NCI-H82 treated with DMSO at 0.1 percent for 48 hours (cell line): ENCODE data around the gene U2AF1L4.
"Not testable (repeated sequence)": the region's sequence is repeated elsewhere in the genome, so short reads cannot be mapped to it uniquely, and the experiment has no call there.

Experiments used
- DNase-seq: peaks from one replicate; lab custom pipeline; 2025; ENCODE audit not compliant: unreplicated experiment; lab: John Stamatoyannopoulos, UW

U2AF1L4 gene

DNA sequence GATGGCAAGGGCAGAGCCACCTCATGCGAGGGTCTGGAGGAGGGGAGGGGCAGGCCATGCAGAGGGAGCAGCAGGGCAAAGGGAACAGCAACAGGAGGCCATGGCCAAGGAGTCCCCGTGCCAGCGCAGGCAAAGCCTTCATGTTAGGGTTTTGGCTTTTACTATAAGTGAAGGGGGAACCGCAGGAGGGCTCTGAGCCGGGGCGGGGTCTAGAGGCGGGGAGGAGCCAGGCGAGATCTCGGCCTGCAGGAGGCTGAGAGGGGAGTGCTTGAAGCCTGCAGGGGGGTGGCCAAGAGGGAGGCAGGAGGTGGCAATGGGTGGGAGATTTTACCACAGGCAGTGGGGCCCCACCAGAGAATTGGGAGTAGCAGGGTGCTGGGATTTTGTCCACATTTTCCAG, 36.4 kb upstream of the U2AF1L4 start:
- DNase-seq, result no peak

- no peak for DNase-seq
Measured at GRCh38 chr19:35780717-35781116, 35.5 kb upstream of the U2AF1L4 start.

DNA sequence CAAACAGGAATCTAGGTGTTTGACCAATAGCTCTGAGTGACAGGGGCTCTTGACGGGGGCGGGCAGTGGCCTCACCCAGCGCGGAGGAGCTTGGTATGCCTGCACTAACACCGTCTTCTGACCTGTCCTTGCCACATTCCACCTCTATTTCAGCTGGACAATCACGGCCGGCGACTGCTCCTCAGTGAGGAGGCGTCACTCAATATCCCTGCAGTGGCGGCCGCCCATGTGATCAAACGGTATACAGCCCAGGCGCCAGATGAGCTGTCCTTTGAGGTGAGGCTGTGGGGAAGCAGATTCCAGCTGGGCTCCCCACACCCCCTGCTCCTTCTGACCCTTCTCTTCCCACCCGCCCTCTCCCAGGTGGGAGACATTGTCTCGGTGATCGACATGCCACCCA, 34.8 kb upstream of the U2AF1L4 start:
- no peak for DNase-seq

DNA sequence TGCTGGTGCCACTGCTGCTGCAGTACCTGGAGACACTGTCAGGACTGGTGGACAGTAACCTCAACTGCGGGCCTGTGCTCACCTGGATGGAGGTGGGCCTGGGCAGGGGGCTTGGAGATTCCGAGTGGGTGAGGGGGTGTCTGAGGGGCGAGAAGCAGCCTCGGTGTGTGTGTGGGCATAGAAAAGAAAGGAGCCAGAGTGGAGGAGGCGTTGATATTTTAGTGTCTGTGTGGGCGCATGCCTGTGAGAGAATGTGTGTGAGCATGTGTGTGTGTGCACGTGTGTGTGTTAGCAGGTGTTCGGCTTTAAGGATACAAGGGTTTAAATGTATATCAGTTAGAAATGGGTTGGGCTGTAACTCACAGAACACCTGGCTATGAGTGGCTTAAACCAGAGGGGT, 33.8 kb upstream of the U2AF1L4 start:
- DNase-seq, result no peak

GRCh38 chr19:35777961-35778360, 32.7 kb upstream of the U2AF1L4 start:
- DNase-seq, result no peak

DNA sequence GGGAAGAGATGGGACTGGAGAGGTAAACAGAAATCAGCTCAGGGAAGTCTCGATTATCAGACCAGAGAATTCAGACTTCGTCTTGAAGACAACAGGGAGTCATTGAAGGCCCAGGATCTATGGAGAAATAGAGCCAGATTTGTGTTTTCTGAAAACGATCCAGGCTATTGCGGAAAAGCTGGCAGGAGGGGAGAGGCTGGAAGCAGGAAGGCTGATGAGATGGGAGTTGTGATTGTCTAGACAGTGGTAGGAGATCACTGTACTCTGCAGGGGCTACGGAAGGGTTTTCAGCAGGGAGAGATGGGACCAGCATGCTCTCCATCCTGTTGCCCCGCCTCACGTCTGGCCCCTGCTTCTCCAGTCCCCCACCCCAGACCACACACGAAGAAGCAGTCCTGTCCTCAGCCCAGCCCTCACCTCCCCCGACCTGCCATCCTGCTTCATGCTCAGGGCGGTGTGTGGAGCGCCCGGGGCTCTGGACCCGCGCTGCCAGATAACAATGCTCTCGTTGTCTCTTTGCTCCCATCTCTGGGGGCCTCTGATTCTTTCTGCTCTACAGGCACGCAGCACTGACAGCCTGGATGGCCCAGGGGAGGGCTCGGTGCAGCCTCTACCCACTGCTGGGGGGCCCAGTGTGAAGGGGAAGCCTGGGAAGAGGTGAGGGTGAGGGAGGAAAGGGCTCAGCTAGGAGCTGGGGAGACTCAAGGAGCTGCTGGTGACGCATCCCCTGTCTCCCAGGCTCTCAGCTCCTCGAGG, 32.0 kb upstream of the U2AF1L4 start:
- no peak for DNase-seq

DNA sequence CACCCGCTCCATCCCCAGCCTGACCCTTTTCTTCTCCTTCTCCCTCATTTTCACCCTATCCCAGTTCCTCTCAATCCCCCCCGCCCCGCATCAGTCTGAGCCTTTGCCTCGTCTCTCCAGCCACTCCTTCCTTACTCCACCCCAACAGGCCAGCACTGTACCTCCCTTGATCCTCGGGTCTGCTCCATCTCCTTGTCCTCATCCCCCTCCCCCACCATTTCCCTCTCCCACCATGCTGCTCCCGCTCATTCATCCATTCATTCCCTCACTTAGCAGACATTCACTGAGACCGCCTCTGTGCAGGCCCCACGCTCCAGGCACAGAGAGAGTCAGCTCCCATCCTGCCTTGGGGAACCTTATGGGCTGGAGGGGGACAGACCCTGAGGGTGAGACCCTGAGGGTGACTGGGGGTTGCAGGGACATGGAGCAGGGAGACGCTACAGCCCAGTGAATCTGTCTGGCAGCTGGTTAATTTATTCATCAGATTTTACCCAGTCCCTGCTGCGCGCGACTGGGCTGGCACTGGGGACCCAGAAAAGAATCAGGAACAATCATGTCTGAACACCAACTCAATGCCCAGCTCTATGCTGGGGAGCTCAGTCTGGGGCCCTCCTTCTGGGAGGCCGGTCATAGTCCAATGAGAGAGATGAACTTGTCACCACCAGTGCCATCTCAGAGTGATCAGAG, 31.0 kb upstream of the U2AF1L4 start:
- DNase-seq, result no peak

DNA sequence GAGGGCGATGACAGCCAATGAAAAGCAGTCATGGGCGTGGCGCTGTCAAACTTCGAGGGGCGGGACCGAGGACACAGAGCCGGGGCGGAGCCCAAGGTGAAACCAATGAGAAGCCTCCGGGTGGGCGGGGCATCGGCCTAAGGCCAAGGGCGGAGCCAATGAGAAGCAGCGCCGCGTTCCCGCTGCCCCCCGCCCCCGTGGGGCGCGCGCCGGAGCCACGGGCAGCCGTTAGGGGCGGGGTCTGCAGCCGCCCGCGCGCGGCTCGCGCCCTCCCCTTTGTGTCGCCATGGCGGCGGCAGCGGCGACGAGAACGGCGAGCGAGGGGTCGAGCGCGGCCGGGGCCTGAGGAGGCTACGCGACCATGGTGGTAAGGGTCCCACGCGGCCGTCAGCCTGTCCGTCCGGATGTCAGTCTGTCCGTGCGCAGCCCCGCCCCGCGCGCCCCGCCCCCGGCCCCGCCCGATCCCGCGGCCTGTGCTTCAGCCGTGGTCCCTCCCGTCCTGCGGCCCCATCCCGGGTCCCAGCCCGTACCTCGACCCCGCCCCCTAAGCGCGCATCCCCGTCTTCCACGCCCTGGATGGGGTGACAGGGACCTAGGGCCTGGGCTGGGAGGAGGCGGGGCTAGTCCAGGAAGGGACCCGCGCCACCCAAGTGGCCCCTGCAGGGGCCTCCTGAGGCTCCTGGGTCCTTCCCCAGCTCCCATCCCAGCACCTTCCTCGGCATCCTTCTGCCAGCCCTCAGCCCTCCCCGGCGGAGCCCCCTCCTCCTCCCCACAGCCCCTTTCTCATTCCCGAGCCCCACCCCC, 30.3 kb upstream of the U2AF1L4 start, which contains the start of gene ARHGAP33:
TSS of gene ARHGAP33 (plus strand) at position 267 of the 804 bp plus-strand sequence. CDS start at position 362, 95 bp downstream.
- peak; percentile 95 for DNase-seq

- DNase-seq, result no peak
Measured at GRCh38 chr19:35775046-35775297, 29.8 kb upstream of the U2AF1L4 start.

GRCh38 chr19:35774274-35775045, 29.2 kb upstream of the U2AF1L4 start:
- peak; percentile 78 for DNase-seq

GRCh38 chr19:35773020-35773806, 28.0 kb upstream of the U2AF1L4 start:
- DNase-seq, result no peak

GRCh38 chr19:35772362-35772761, 27.1 kb upstream of the U2AF1L4 start:
- not testable (repeated sequence) for DNase-seq

GRCh38 chr19:35768082-35768421, 22.8 kb upstream of the U2AF1L4 start:
- DNase-seq, result no peak

DNA sequence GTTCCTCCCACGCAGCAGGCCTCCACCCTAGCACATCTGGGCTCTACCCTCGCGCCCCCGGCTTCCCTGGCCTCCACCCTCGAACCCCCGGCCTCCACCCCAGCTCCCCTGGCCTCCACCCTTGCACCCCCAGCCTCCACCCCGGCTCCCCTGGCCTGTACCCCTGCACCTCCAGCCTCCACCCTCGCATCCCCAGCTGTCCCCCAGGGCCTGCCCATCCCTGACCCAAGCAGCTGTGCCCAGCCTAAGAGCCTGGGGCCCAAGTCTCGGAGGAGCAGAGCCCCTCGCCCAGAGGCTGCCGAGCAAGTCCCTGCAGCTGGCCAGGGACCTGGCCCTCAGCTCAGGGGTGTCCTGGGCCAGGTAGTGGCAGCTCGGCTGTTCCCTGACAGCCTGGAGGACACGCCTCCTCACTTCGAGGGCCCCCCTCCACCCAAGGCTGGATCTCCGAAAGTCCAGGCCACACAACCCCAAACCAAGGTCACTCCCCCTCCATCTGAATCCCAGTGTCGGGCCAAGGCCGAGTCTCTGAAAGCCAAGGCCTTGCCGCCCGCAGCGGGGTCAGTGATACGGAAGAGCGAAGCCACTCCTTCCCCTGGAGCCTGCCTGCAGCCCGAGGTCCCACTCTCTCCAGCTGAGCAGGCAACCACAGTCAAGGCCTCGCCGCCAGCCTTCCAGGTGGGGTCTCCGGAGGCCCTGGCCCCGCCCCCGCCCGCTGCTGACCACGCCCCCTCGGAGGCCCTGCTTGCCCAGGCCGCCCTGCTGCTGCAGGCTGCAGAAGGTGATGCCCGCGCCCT, 22.3 kb upstream of the U2AF1L4 start:
- no peak for DNase-seq

GRCh38 chr19:35766571-35767104, 21.4 kb upstream of the U2AF1L4 start:
- DNase-seq, result no peak

DNA sequence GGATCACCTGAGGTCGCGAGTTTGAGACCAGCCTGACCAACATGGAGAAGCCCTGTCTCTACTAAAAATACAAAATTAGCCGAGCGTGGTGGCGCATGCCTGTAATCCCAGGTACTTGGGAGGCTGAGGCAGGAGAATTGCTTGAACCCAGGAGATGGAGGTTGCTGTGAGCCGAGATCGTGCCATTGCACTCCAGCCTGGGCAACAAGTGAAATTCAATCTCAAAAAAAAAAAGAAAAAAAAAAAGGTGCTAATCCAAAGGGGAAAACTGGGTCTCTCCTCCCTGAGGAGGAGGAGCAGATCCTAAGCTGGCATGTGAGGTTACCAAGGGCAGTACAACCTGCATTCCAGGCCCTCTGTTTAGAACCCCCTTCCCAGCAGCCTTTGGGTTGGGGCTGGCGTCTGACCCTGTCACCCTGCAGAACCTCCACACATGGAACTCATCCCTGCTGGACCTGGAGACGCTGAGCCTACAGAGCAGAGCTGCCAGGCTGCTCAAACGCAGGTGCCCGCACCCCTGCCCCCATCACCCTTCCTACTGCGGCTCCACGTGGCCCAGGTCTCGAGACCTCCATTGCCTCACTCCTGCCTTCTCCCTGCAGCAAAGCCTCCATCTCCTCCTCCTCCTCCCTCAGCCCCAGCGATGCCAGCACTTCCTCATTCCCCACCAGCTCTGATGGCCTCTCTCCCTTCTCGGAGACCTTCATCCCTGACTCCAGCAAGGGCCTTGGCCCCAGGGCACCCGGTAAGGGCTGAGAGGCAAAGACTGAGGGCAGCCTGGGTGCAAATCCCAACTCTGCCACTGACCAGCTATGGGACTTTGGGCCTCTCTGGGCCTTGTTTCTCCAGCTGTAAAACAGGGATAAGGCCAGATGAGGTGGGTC, 19.5 kb upstream of the U2AF1L4 start:
- no peak for DNase-seq

DNA sequence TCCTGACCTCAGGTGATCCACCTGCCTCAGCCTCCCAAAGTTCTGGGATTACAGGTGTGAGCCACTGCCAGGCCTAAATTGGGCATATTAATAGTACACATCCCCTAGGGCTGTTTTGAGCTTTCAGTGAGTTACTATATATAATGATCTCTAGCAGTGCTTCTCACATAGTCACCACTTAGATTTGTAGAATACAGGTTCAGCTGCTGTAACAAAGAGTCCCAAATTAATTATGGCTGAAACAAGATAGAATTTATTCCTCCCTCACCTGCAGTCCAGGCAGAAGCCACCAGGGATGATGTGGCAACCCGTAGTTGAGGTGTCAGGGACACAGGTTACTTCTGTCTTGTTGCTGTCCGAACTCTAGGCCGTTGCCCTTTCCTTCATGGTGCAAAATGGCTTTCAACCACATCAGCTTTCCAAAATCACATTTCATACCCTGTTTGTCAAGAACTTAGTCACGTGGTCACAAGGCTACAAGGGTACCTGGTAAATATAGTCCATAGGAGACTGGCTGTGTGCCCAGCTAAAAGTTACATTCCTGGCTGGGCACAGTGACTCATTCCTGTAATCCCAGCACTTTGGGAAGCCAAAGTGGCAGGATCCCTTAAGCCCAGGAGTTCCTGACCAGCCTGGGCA, 15.6 kb upstream of the U2AF1L4 start:
- no peak for DNase-seq

DNA sequence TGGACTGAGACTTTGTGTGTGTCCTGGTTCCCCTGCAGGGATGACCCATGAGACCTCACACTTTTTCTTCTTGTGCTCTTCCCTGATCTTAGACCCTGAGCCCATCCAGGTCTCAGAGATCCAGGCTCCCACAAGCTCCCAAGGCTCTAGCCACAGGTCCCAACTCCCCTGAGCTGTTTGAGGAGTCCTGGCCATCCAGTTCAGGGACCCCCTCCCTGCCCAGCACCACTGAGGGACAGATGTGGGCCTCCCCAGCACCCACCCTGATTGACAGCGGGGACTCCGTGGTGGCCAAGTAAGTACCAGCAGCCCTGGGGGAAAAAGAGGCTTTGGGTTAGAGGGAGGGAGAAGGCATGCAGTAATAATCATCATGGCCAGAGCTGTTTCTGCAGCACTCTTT, 14.5 kb upstream of the U2AF1L4 start:
- no peak for DNase-seq
